ENCODE results near the gene EFL1. TPM values are rescaled to one million over a fixed set of nuclear protein-coding genes. Genes with fewer than 3 reads are reported as not detected.

Gene EFL1
- 28.0 and 30.2 TPM in 2 replicates for total RNA-seq

DNA sequence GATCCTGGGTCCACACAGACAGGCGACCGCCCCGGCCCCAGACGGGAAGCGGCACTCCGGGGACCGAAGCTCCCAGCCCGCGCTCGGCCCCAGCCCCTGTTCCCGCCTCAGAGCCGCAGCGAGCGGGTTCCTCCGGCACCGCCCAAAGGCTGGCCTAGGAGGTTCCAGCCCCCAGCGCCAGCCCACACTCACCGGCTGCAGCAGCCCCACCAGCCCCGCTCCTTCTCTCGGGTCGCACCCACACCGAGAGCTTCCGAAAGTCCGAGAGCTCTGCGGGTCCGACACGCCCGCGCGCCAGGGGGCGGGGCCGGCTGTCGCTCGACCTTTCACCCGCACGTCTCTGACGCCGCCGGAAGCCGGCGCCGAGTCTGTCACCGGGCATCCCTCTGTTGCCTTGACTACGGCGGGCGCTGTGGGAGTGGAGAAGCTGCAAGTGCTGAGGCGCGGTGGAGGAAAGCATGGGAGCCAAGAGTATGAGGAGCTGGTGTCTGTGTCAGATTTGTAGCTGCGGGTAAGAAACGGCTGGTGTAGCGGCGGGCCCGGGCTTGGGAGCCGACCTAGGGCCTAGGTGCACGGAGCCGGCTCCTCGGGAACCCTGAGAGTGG, at the start of gene EFL1, which contains the start of gene SAXO2:
TSS of gene EFL1 (minus strand) at position 313 of the 605 bp plus-strand sequence. CDS start 956 bp downstream, outside the sequence.
TSS of gene SAXO2 (plus strand) at position 397 of the 605 bp plus-strand sequence. CDS start at position 459, 62 bp downstream.

Other genes with a start within 250 kb of the EFL1 start
- gene MEX3B, start 216.7 kb downstream of the EFL1 start, total RNA-seq = 7.2 and 11.9 TPM in 2 replicates
- 0.30 and 0.85 TPM in 2 replicates for gene SAXO2, start 84 bp upstream of the EFL1 start, total RNA-seq
- gene GOLGA6L10, start 86.7 kb upstream of the EFL1 start, total RNA-seq = 0.85 and 1.3 TPM in 2 replicates
- gene GOLGA6L9, start 167.1 kb upstream of the EFL1 start, total RNA-seq = 1.5 and 2.2 TPM in 2 replicates

Measured in smooth muscle cell of the pulmonary artery (primary cell).